Endothelial cell of umbilical vein (primary cell): ENCODE measurements around the gene SLC12A8. TPM values are rescaled to one million over a fixed set of nuclear protein-coding genes. Genes with fewer than 3 reads are reported as not detected.

Experiments used
- BruUV-seq: library from RNA; stranded (reverse); fragments of 400-500 nt; replicated peaks from 2 replicates; lab custom pipeline; 2021; lab: Mats Ljungman, UMichigan
- CTCF ChIA-PET: fragments of 300-600, 350-600 bp; sonication (Branson Sonifier 250); formaldehyde crosslinking; loops from one replicate; lab custom pipeline; 2021; ENCODE audit warnings: antibody characterized with exemption, inconsistent platforms; lab: Charles Lee
- POLR2A ChIA-PET: fragments of 300-600, 350-600 bp; sonication (Branson Sonifier 250); formaldehyde crosslinking; loops from one replicate; lab custom pipeline; 2021; ENCODE audit warnings: antibody characterized with exemption, inconsistent platforms; lab: Charles Lee
- DNase-seq: peaks from one replicate; pipeline ENCODE4 v3.0.0-alpha.2; 2011; ENCODE audit warnings: low read depth, low spot score
- FAIRE-seq: peaks from 2 replicates; lab custom pipeline; 2011; peaks lifted over from hg19 to GRCh38; lab: Jason Lieb, UNC
- H2AFZ ChIP-seq: 2 replicates; pipeline ENCODE4 v1.6.0; 2012; ENCODE audit warnings: low read depth, low read length, control low read depth, inconsistent platforms
- H3K27ac ChIP-seq: 2 replicates; pipeline ENCODE4 v1.5.1; 2011; ENCODE audit warnings: low read depth, mild to moderate bottlenecking, control low read depth, low read length, moderate library complexity; ENCODE audit not compliant: insufficient read depth
- H3K27me3 ChIP-seq, 2 experiments: 2 replicates each; pipeline versions ENCODE4 v1.6.0 to v1.6.1; 2011; ENCODE audit warnings: low read length in 2 of 2, mixed read lengths in 1 of 2; ENCODE audit not compliant: control insufficient read depth in 2 of 2, insufficient read depth in 2 of 2
- H3K36me3 ChIP-seq, 2 experiments: 2 replicates in 1 of 2; 3 replicates in 1 of 2; pipeline ENCODE4 v1.5.1; 2011; ENCODE audit warnings: low read length in 2 of 2, mild to moderate bottlenecking in 1 of 2, moderate library complexity in 1 of 2; ENCODE audit not compliant: control insufficient read depth in 2 of 2, insufficient read depth in 2 of 2; ENCODE audit errors: extremely low read depth in 1 of 2
- H3K4me1 ChIP-seq: 3 replicates; pipeline ENCODE4 v1.5.1; 2011; ENCODE audit warnings: mild to moderate bottlenecking, low read length; ENCODE audit not compliant: control insufficient read depth, insufficient read depth; ENCODE audit errors: extremely low read depth
- H3K4me2 ChIP-seq: 2 replicates; pipeline ENCODE4 v1.6.1; 2011; ENCODE audit warnings: low read length, control low read depth, mixed read lengths; ENCODE audit not compliant: insufficient read depth
- H3K4me3 ChIP-seq, 3 experiments: fragments of 200-600 bp in 1 of 3; sonication (generic), shearing (Covaris generic) in 1 of 3; replicated peaks in 1 of 3; 2 replicates each; pipeline ENCODE4 v1.5.1; 2011 to 2016; ENCODE audit warnings: control low read depth in 3 of 3, low read length in 3 of 3, mild to moderate bottlenecking in 2 of 3, inconsistent platforms in 1 of 3, low read depth in 1 of 3, moderate library complexity in 1 of 3; ENCODE audit not compliant: insufficient read depth in 1 of 3
- H3K79me2 ChIP-seq: 2 replicates; pipeline ENCODE4 v1.6.0; 2012; ENCODE audit warnings: low read length, inconsistent platforms; ENCODE audit not compliant: control insufficient read depth, insufficient read depth
- H3K9ac ChIP-seq: replicated peaks from 2 replicates; pipeline ENCODE3; 2011; ENCODE audit warnings: low read length, control low read depth; ENCODE audit not compliant: insufficient read depth; ENCODE audit errors: extremely low read depth
- H3K9me1 ChIP-seq: replicated peaks from 3 replicates; pipeline ENCODE4 v1.6.0; 2011; ENCODE audit warnings: mild to moderate bottlenecking, low read length; ENCODE audit not compliant: control insufficient read depth, insufficient read depth; ENCODE audit errors: extremely low read depth
- H3K9me3 ChIP-seq: replicated peaks from 2 replicates; pipeline ENCODE4 v1.5.1; 2012; ENCODE audit warnings: low read length, inconsistent platforms; ENCODE audit not compliant: control insufficient read depth, insufficient read depth
- H4K20me1 ChIP-seq: replicated peaks from 2 replicates; pipeline ENCODE3; 2011; ENCODE audit warnings: mild to moderate bottlenecking, low read length; ENCODE audit not compliant: control insufficient read depth, insufficient read depth; ENCODE audit errors: extremely low read depth
- EZH2 ChIP-seq: IDR thresholded peaks from 2 replicates; pipeline ENCODE4 v1.6.1; 2012; ENCODE audit warnings: borderline replicate concordance, low read depth, mild to moderate bottlenecking, moderate library complexity, low read length, inconsistent platforms; ENCODE audit not compliant: severe bottlenecking
- FOS ChIP-seq: IDR thresholded peaks from 2 replicates; pipeline ENCODE4 v1.6.1; 2011; ENCODE audit warnings: mild to moderate bottlenecking, low read length, moderate library complexity, borderline replicate concordance; ENCODE audit not compliant: insufficient read depth
- GATA2 ChIP-seq: IDR thresholded peaks from 2 replicates; pipeline ENCODE4 v1.7.0; 2011; ENCODE audit warnings: low read depth, mild to moderate bottlenecking, moderate library complexity, mixed read lengths, low read length; ENCODE audit not compliant: insufficient read length, insufficient read depth
- JUN ChIP-seq: IDR thresholded peaks from 2 replicates; pipeline ENCODE4 v1.6.1; 2011; ENCODE audit warnings: borderline replicate concordance, low read depth; ENCODE audit not compliant: insufficient read length, insufficient read depth
- MYC ChIP-seq: IDR thresholded peaks from one replicate; pipeline ENCODE4 v1.6.1; 2011; ENCODE audit warnings: mild to moderate bottlenecking, low read depth, low read length
- POLR2A ChIP-seq: IDR thresholded peaks from 2 replicates; pipeline ENCODE4 v1.6.1; 2012; ENCODE audit warnings: low read depth, mild to moderate bottlenecking, control low read depth, low read length
- POLR2AphosphoS5 ChIP-seq: IDR thresholded peaks from 2 replicates; pipeline ENCODE4 v1.6.1; 2012; ENCODE audit warnings: low read depth, mild to moderate bottlenecking, control low read depth, low read length, moderate library complexity; ENCODE audit not compliant: insufficient read depth
- dilution Hi-C: fragments of 300-500 bp; cut with MboI; formaldehyde crosslinking; loops from one replicate; pipeline ENCODE4 v1.15.0; 2019; ENCODE audit warnings: low sequenced_read_pairs; ENCODE audit not compliant: extremely low pct_ligation_motif_present
- intact Hi-C: fragments of 100-400 bp; cut with micrococcal nuclease; formaldehyde crosslinking; loops from one replicate; pipeline ENCODE4 v1.10.0; 2022
- polyA plus RNA-seq, 4 experiments: library from polyadenylated mRNA; depleted of rRNA in 3 of 4; stranded (reverse) in 3 of 4; unstranded in 1 of 4; fragments of >200 nt; gene quantifications; 2 replicates each; pipeline versions ENCODE4 v1.2.1 to v1.2.3, GENCODE V29; 2011 to 2012; ENCODE audit warnings: missing spikeins in 1 of 4
- total RNA-seq: library from RNA; stranded (reverse); gene quantifications from 2 replicates; pipeline ENCODE4 v1.2.3, GENCODE V29; 2021
- TF ChIP-seq, protein P1 (sequence below), 2 donors: IDR thresholded peaks; 1 replicate in 1 of 2; 2 replicates in 1 of 2; pipeline ENCODE4 v1.5.1; 2011; ENCODE audit warnings: low read length in 2 of 2, mild to moderate bottlenecking in 2 of 2, moderate library complexity in 2 of 2, control low read depth in 1 of 2, inconsistent platforms in 1 of 2, low read depth in 1 of 2; ENCODE audit not compliant: insufficient read depth in 1 of 2; ENCODE audit errors: extremely low read depth in 1 of 2
- TF ChIP-seq, protein P2 (sequence below): IDR thresholded peaks from 2 replicates; pipeline ENCODE4 v1.6.1; 2011; ENCODE audit not compliant: insufficient read depth, insufficient read length

SLC12A8 gene
- total and polyA plus RNA-seq, 2 donors (not counting 3 experiments of a cell fraction or from before 2014, with no cell fraction given), result 0.86 to 0.90 TPM

DNA sequence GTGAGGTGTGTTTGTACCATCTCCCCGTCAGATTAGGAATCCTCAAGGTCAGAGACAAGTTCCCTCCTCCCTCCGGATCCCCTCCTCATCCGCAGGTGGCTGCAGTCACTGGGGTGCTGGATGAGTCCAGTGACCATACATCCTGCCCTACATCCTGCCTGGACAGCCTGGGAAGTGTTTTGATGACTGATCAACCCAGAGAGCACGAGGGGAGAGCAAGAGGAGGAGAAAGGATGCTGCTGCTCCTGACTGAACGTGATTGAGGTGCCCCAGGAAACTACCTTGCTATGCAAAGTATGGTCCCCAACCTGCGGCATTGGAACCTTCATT, 65.1 kb downstream of the SLC12A8 start:
- FAIRE-seq (no peak), DNase-seq (peak; percentile 28)
- H3K36me3 ChIP-seq, result no peaks in the 10 kb centered on the region
- intact Hi-C loops (no loop called here), dilution Hi-C loops (no loop called here)
- no peaks in the 10 kb centered on the region for H3K9me3 ChIP-seq
- no peak for TF ChIP-seq GATA2
- peak; percentile 17 for TF ChIP-seq FOS
- H3K4me2 ChIP-seq, result no peak overlapping the region
- no peaks in the 10 kb centered on the region for H3K27me3 ChIP-seq
- H3K27ac ChIP-seq, result no peak overlapping the region
- ChIA-PET POLR2A (no interaction called here), CTCF (no interaction called here)
- H3K4me3 ChIP-seq, result no peak overlapping the region
- H3K9me1 ChIP-seq, result no peaks in the 10 kb centered on the region
- H3K79me2 ChIP-seq, result no peaks in the 10 kb centered on the region
- H3K4me1 ChIP-seq, result peaks cover 7% of the 10 kb centered on the region
- H2AFZ ChIP-seq, result no peak overlapping the region
- no peak overlapping the region for H3K9ac ChIP-seq
- H4K20me1 ChIP-seq, result no peaks in the 10 kb centered on the region
- BruUV-seq, result no TSS peak

DNA sequence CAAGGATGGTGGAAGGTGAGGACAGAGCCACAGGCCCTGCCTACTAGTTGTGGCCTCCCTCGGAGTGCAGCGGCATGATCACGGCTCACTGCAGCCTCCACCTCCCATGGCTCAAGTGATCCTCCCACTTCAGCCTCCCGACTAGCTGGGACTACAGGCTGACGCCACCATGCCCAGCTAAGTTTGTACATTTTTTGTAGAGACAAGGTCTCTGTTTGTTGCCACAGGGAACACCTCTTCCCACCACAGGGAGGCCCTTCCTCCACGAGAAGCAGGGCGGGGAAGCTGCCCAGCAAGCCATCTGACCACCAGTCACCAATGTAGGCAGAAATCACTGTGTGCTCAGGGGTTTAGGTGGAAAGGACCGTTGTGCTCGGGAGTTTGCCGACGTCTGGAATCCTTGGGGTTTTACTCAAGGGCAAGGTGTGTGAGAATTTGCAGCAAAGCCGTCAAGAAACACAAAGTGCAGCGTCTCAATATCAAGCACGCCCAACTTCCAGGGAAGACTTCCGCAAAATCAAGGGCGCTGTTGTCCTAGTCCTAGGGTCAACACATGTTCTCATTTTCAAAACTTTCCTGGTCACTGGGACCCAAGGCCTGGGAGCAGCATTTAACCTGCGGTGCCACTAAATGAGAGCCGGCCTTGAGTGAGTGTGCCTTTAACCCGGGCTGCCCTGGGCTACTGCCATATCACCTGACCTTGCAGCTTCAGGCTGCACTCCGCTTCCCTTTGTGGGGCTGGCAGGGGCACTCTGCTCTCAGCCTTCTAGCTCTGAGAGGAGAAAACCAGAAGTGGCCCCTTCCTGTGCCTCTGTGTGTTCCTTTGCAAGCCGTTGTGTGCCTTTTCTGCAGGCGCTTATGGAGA, 65.7 kb downstream of the SLC12A8 start:
- intact Hi-C loops, result no loop called here

More for the DNA sequence above, 65.7 kb downstream of the SLC12A8 start:
- no peak overlapping the region for H3K4me2 ChIP-seq
- no peaks in the 10 kb centered on the region for H3K27me3 ChIP-seq
- H3K27ac ChIP-seq, result no peak overlapping the region
- TF ChIP-seq GATA2 (no peak), JUN (no peak), FOS (no peak), EZH2 (no peak), POLR2AphosphoS5 (no peak), MYC (no peak), POLR2A (no peak)
- TF ChIP-seq, protein P1, sequence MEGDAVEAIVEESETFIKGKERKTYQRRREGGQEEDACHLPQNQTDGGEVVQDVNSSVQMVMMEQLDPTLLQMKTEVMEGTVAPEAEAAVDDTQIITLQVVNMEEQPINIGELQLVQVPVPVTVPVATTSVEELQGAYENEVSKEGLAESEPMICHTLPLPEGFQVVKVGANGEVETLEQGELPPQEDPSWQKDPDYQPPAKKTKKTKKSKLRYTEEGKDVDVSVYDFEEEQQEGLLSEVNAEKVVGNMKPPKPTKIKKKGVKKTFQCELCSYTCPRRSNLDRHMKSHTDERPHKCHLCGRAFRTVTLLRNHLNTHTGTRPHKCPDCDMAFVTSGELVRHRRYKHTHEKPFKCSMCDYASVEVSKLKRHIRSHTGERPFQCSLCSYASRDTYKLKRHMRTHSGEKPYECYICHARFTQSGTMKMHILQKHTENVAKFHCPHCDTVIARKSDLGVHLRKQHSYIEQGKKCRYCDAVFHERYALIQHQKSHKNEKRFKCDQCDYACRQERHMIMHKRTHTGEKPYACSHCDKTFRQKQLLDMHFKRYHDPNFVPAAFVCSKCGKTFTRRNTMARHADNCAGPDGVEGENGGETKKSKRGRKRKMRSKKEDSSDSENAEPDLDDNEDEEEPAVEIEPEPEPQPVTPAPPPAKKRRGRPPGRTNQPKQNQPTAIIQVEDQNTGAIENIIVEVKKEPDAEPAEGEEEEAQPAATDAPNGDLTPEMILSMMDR (IDR thresholded peaks at IDR 0.05; ENCODE audit: extremely low read depth in 1 of 2, insufficient read depth in 1 of 2, low read depth in 1 of 2, low read length in 2 of 2), result no peak
- TF ChIP-seq, protein P2, sequence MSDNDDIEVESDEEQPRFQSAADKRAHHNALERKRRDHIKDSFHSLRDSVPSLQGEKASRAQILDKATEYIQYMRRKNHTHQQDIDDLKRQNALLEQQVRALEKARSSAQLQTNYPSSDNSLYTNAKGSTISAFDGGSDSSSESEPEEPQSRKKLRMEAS, result no peak
- CTCF ChIA-PET, result interaction anchor here (1.1 kb wide), 1 partner anchor 19 kb away, joined by 3 read pairs; no protein-coding TSS in a partner anchor
- no TSS peak for BruUV-seq
- no peak overlapping the region for H3K4me3 ChIP-seq
- H3K36me3 ChIP-seq, result no peaks in the 10 kb centered on the region
- FAIRE-seq (no peak), DNase-seq (no peak)
- H4K20me1 ChIP-seq, result no peaks in the 10 kb centered on the region
- dilution Hi-C loops, result no loop called here
- H3K79me2 ChIP-seq, result no peaks in the 10 kb centered on the region
- POLR2A ChIA-PET, result no interaction called here
- H3K4me1 ChIP-seq, result peaks cover 12% of the 10 kb centered on the region
- H3K9me1 ChIP-seq, result no peaks in the 10 kb centered on the region
- H2AFZ ChIP-seq, result no peak overlapping the region
- H3K9ac ChIP-seq, result no peak overlapping the region
- no peaks in the 10 kb centered on the region for H3K9me3 ChIP-seq
